HepG2 (cell line): Measurements from ENCODE around the gene ANKFY1. TPM values are rescaled to one million over a fixed set of nuclear protein-coding genes. Genes with fewer than 3 reads are reported as not detected.

Source experiments
- AHDC1 ChIP-seq: sonication (generic); formaldehyde crosslinking; IDR thresholded peaks from 2 replicates; pipeline ENCODE4 v1.5.1; 2020; ENCODE audit warnings: mild to moderate bottlenecking, missing genetic modification reagents, borderline replicate concordance
- ATF7-NPFF ChIP-seq: sonication (generic); formaldehyde crosslinking; IDR thresholded peaks from 2 replicates; pipeline ENCODE4 v1.8.1; 2023; ENCODE audit warnings: mild to moderate bottlenecking, low read depth, missing genetic modification reagents, moderate library complexity
- BCL6 ChIP-seq: IDR thresholded peaks from 2 replicates; pipeline ENCODE4 v1.6.1; 2016; ENCODE audit warnings: missing genetic modification reagents, missing compliant biosample characterization
- ETV5 ChIP-seq: IDR thresholded peaks from 2 replicates; pipeline ENCODE4 v1.6.1; 2018; ENCODE audit warnings: missing biosample characterization, missing genetic modification reagents, inconsistent platforms, borderline replicate concordance
- GABPB1 ChIP-seq: IDR thresholded peaks from 2 replicates; pipeline ENCODE4 v1.6.1; 2016; ENCODE audit warnings: mild to moderate bottlenecking, missing genetic modification reagents, moderate library complexity, missing compliant biosample characterization
- HES4 ChIP-seq: sonication (generic); formaldehyde crosslinking; IDR thresholded peaks from 2 replicates; pipeline ENCODE4 v1.9.0; 2021; ENCODE audit warnings: mild to moderate bottlenecking, missing genetic modification reagents, borderline replicate concordance
- MAFF ChIP-seq: IDR thresholded peaks from 2 replicates; pipeline ENCODE4 v1.6.1; 2011; ENCODE audit warnings: low read depth, low read length, improper control_type of control experiment
- MYC ChIP-seq: sonication (generic); formaldehyde crosslinking; IDR thresholded peaks from 2 replicates; pipeline ENCODE4 v1.9.0; 2021; ENCODE audit warnings: missing genetic modification reagents, borderline replicate concordance
- NCOA5 ChIP-seq: sonication (generic); formaldehyde crosslinking; IDR thresholded peaks from 2 replicates; pipeline ENCODE4 v1.4.0; 2020; ENCODE audit warnings: missing genetic modification reagents
- SOX5 ChIP-seq: IDR thresholded peaks from 2 replicates; pipeline ENCODE4 v1.6.1; 2016; ENCODE audit warnings: borderline replicate concordance
- TBX3 ChIP-seq: fragments of 450-650 bp; IDR thresholded peaks from 2 replicates; pipeline ENCODE4 v1.6.1; 2017; ENCODE audit warnings: antibody characterized with exemption, mild to moderate bottlenecking, inconsistent platforms, borderline replicate concordance
- THRA ChIP-seq: sonication (generic); formaldehyde crosslinking; IDR thresholded peaks from 2 replicates; pipeline ENCODE4 v1.4.0; 2020; ENCODE audit warnings: missing genetic modification reagents, borderline replicate concordance
- TOPORS ChIP-seq: sonication (generic); formaldehyde crosslinking; IDR thresholded peaks from 2 replicates; pipeline ENCODE4 v1.8.0; 2023; ENCODE audit warnings: mild to moderate bottlenecking, missing genetic modification reagents
- XRCC5 ChIP-seq: fragments of 200-400 bp; formaldehyde crosslinking; optimal IDR thresholded peaks from 2 replicates; pipeline ENCODE3; 2017; ENCODE audit warnings: mild to moderate bottlenecking, low read length
- ZBTB2 ChIP-seq: sonication (generic); formaldehyde crosslinking; IDR thresholded peaks from 2 replicates; pipeline ENCODE4 v1.8.0; 2022; ENCODE audit warnings: low read depth, missing genetic modification reagents
- ZFP62 ChIP-seq: sonication (generic); formaldehyde crosslinking; IDR thresholded peaks from 2 replicates; pipeline ENCODE4 v1.4.0; 2020; ENCODE audit warnings: missing genetic modification reagents
- ZFY ChIP-seq: sonication (generic); formaldehyde crosslinking; IDR thresholded peaks from 2 replicates; pipeline ENCODE4 v1.4.0; 2020; ENCODE audit warnings: missing genetic modification reagents
- ZNF619 ChIP-seq: sonication (generic); formaldehyde crosslinking; IDR thresholded peaks from 2 replicates; pipeline ENCODE4 v1.4.0; 2020; ENCODE audit warnings: mild to moderate bottlenecking, missing genetic modification reagents
- ZNF740 ChIP-seq: sonication (generic); formaldehyde crosslinking; IDR thresholded peaks from 2 replicates; pipeline ENCODE4 v1.4.0; 2020; ENCODE audit warnings: missing genetic modification reagents
- ZNF776 ChIP-seq: sonication (generic); formaldehyde crosslinking; IDR thresholded peaks from 2 replicates; pipeline ENCODE4 v1.4.0; 2020; ENCODE audit warnings: mild to moderate bottlenecking, missing genetic modification reagents
- ZSCAN29 ChIP-seq: sonication (generic); formaldehyde crosslinking; conservative IDR thresholded peaks from 2 replicates; pipeline ENCODE4 v1.4.0; 2020; ENCODE audit warnings: mild to moderate bottlenecking, missing genetic modification reagents
- polyA plus RNA-seq, 8 experiments: library from polyadenylated mRNA; depleted of rRNA in 3 of 8; stranded (reverse) in 7 of 8; unstranded in 1 of 8; fragments of >200 nt; fragmentation: Illumina TruSeq in 4 of 8; extraction: Trizol in 4 of 8; gene quantifications; 2 replicates each; pipeline versions ENCODE4 v1.2.1 to v1.2.3, GENCODE V29; 2011 to 2016; ENCODE audit warnings: low read depth in 4 of 8, missing spikeins in 1 of 8, mixed read lengths in 1 of 8; ENCODE audit not compliant: insufficient read depth in 1 of 8
- total RNA-seq, 5 experiments: library from RNA; depleted of rRNA; stranded (reverse); fragments of >200 nt; fragmentation: Illumina TruSeq; extraction: Trizol; gene quantifications; 2 replicates each; pipeline ENCODE4 v1.2.3, GENCODE V29; 2016; ENCODE audit warnings: low read depth in 1 of 5

The ANKFY1 gene
- total and polyA plus RNA-seq, 2 of the 13 experiments (the other 11 are each of a cell fraction or from before 2014, with no cell fraction given), result 11.9 to 16.8 TPM

GRCh38 chr17:4143563-4144421 is 120.0 kb downstream of the ANKFY1 start (continued):
- TF ChIP-seq AHDC1 (CRISPR knock-in tag) (no peak), NCOA5 (CRISPR knock-in tag) (no peak), ZNF619 (CRISPR knock-in tag) (no peak), ZSCAN29 (no peak), SOX5 (CRISPR knock-in tag) (0 out of 2 replicates have a peak, but pooled peaks have one; percentile 5), BCL6 (peak; percentile 25), MYC (CRISPR knock-in tag) (peak; percentile 39; the same call in 1 of the 2 replicates), TOPORS (no peak), ZNF740 (CRISPR knock-in tag) (peak; percentile 96), XRCC5 (peak; percentile 39), THRA (CRISPR knock-in tag) (no peak), ZFY (CRISPR knock-in tag) (peak; percentile 97), TBX3 (peak; percentile 9; the same call in 1 of the 2 replicates), ETV5 (no peak; the same call in 1 of the 2 replicates), GABPB1 (CRISPR knock-in tag) (peak; percentile 48), ZNF776 (CRISPR knock-in tag) (peak; percentile 23; the same call in 1 of the 2 replicates), ZBTB2 (CRISPR knock-in tag) (0 out of 2 replicates have a peak, but pooled peaks have one; percentile 10), HES4 (CRISPR knock-in tag) (no peak), ZFP62 (no peak), MAFF (no peak), ATF7-NPFF (0 out of 2 replicates have a peak, but pooled peaks have one; percentile 7)
